OCI-M2 (cell line): ENCODE measurements around the gene H2AZ2.
"Not testable (repeated sequence)": the region's sequence is repeated elsewhere in the genome, so short reads cannot be mapped to it uniquely, and the experiment has no call there.

ENCODE experiments used
- DNase-seq: peaks from one replicate; lab custom pipeline; 2025; ENCODE audit not compliant: unreplicated experiment; lab: John Stamatoyannopoulos, UW

Gene H2AZ2

GRCh38 chr7:44871918-44872317 lies 24.0 kb upstream of the H2AZ2 start:
- not testable (repeated sequence) for DNase-seq

- DNase-seq, result not testable (repeated sequence)
Measured at GRCh38 chr7:44870780-44871179, 22.9 kb upstream of the H2AZ2 start.

GRCh38 chr7:44870336-44870735 lies 22.4 kb upstream of the H2AZ2 start:
- DNase-seq, result not testable (repeated sequence)

GRCh38 chr7:44867073-44867995 lies 19.4 kb upstream of the H2AZ2 start:
- DNase-seq, result no peak

GRCh38 chr7:44861949-44862348 lies 14.1 kb upstream of the H2AZ2 start:
- DNase-seq, result not testable (repeated sequence)

GRCh38 chr7:44858161-44858560 lies 10.3 kb upstream of the H2AZ2 start:
- no peak for DNase-seq

GRCh38 chr7:44854644-44855364 lies 6.9 kb upstream of the H2AZ2 start:
- no peak for DNase-seq

- no peak for DNase-seq
Measured at GRCh38 chr7:44853391-44853790, 5.5 kb upstream of the H2AZ2 start.

GRCh38 chr7:44852590-44852989 lies 4.7 kb upstream of the H2AZ2 start:
- no peak for DNase-seq

GRCh38 chr7:44849885-44850544 lies 2.1 kb upstream of the H2AZ2 start:
- DNase-seq, result no peak

- DNase-seq, result no peak
Measured at GRCh38 chr7:44849259-44849884, 1.5 kb upstream of the H2AZ2 start.

- DNase-seq, result no peak
Measured at GRCh38 chr7:44847509-44847919, 373 bp downstream of the H2AZ2 start.

- DNase-seq, result no peak
Measured at GRCh38 chr7:44846816-44847508, 925 bp downstream of the H2AZ2 start.

- not testable (repeated sequence) for DNase-seq
Measured at GRCh38 chr7:44846390-44846789, 1.5 kb downstream of the H2AZ2 start.

GRCh38 chr7:44845451-44845850 lies 2.4 kb downstream of the H2AZ2 start:
- DNase-seq, result no peak

- not testable (repeated sequence) for DNase-seq
Measured at GRCh38 chr7:44843440-44843839, 4.4 kb downstream of the H2AZ2 start.

GRCh38 chr7:44842675-44843074 lies 5.2 kb downstream of the H2AZ2 start:
- not testable (repeated sequence) for DNase-seq

- no peak for DNase-seq
Measured at GRCh38 chr7:44838751-44839150, 9.1 kb downstream of the H2AZ2 start.

- no peak for DNase-seq
Measured at GRCh38 chr7:44827567-44827966, 20.3 kb downstream of the H2AZ2 start.

- no peak for DNase-seq
Measured at GRCh38 chr7:44824894-44825526, 22.9 kb downstream of the H2AZ2 start.
